Germinal center (tissue), 1 donor: ENCODE results near the gene UBR4.
"Not testable (repeated sequence)": the region's sequence is repeated elsewhere in the genome, so short reads cannot be mapped to it uniquely, and the experiment has no call there.

Source experiments
- DNase-seq: peaks from one replicate; pipeline ENCODE4 v3.0.0; 2012; ENCODE audit warnings: mixed read lengths, low spot score

UBR4 gene

DNA sequence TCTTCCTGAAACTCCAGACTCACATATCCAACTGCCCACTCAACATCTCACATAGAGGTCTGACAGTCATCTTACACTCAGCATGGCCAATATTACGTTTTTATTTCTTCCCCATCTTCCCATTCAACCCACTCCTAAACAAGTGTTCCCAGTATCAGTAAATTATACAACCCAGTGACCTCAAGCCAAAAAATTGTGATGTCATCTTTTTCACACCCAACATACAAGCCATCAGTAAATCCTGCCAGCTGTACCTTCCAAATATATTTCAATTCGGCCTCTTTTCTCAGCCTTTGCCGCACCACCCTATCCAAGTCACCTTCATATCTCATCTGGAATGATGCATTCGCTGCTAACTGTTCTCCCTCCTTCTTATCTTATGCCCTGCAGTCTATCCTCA is 19.6 kb downstream of the UBR4 start:
- DNase-seq, result no peak

DNA sequence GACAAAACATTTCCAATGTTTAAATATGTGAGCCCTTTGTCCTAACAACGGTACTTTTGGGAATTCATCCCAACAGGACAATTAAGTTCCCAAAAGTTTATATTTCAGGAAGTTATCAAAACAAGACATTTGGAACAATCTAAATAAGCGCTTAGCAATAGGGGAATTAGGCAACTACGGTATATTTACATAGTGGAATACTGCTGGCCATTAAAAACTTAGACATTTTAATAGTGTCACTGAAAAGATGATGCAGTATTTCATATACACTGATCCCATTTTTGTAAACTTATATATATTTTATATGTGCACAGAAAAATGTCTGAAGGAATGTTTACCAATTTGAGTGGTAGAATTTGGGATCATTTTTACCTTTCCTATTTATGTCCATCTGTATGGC is 20.8 kb downstream of the UBR4 start:
- no peak for DNase-seq

DNA sequence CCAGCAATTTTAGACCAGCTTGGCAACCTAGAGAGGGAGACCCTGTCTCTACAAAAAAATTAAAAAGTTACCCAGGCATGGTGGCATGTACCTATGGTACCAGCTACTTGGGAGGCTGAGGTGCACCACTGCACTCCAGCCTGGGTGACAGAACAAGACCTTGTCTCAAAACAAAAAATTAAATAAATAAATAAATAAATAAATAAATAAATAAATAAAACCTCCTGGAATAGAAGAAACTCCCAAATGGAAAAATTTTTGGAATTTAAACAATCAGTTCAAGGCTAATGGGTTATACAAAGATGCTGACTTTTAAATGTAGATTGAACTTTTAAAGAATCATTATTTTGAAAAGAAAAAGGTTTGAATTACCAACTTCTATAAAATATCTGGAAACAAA is 22.2 kb downstream of the UBR4 start:
- DNase-seq, result no peak

DNA sequence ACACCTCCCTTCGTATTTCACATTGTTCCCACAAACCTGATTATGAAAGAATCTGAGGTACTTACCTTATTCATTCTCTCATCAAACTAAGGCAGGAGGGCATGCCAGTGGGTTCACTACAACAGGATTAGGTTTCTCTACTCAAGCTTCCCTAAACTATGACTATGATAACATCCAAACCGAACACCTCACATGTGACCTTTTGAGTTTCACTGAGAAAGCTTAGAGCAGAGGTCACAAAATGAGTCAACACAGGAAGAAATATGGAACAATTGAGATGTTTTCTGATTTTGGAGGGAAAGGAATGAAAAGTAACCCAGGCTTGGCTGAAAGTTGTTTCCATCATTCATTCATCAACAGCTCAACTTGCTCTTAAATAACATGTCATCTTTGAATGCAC is 24.1 kb downstream of the UBR4 start:
- DNase-seq, result no peak

DNA sequence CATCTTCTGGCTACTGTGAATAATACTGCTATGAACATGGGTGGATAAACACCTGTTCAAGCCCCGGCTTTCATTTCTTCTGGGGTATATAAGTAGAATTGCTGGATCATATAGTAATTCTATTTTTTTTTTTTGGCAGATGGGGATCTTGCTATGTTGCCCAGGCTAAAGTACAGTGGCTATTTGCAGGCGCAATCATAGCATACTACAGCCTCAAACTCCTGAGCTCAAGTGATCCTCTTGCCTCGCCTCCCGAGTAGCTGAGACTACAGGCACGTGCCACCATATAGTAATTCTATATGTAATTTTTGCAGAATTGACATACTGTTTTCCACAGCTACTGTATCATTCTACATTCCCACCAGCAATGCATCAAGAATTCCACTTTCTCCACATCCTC is 27.8 kb downstream of the UBR4 start:
- DNase-seq, result no peak

DNA sequence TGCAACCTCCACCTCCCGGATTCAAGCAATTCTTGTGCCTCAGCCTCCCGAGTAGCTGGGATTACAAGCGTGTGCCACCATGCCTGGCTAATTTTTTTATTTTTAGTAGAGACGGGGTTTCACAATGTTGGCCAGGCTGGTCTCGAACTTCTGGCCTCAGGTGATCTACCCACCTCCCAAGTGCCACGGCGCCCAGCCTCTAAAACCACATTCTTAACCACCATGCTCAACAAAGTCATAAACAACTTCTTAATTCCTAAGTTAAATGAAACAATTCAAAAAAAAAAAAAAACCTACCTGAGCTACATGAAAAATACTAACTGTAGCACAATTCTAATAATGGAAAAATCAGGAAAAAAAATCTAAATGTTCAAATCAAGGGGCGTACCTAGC is 29.8 kb downstream of the UBR4 start:
- not testable (repeated sequence) for DNase-seq

DNA sequence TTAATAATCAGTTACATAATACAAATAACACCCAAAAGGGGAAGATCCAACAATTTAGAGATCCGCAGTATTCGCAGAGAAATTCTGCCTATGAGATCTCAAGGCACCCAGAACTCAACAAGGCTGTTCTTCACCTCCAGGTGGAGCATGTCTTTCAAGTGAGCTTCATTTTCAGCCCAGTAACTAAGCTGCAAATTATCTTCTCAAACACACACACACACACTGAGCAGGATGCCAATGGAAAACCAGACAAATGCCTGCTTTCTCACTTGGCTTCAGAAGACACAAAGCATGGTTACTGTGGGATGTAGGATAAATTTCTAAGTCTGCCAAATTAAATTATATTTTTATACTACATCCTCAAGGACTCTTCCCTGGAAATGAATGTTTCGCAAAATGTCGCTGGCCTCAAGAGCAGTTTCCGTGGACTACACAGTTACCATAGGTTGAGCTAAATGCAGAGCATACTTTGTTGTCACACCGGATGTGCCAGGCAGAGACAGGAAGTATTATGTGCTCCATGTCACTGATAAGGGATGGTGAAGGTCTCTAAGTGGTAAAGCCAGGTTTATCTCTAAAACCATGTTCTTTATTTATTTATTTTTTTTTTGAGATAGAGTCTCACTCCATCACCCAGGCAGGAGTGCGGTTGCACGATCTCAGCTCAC is 30.3 kb downstream of the UBR4 start:
- DNase-seq, result no peak

DNA sequence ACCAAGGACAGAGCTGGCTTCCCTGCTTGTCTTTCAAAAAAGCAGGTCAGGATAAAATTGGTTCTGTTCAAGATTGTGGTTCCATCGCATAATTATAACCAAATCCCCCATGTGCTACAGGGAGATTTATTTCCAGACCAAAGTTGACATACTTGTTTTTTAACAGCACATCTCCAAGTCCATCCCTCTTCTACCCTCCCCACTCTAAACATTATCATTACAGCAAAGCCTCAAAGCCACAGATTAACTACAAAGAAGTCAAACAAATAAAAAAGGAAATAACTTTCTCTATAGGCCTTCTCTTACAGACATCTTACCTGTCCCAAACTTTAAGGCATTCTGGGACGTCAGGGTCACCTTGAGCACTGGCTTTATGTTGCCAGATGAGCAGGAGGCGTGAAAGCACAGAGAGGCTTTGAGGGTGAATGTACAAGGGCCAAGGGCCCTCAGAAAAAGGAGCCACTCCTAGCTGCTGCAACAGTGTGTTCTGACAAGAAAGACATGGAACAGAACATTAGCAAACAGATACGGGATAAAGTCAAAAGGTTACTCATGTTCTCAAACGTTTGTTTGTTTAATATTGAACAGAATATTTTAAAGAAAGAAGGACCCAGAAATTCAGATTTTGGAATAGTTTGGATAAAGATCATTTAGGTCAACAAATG is 31.2 kb downstream of the UBR4 start:
- no peak for DNase-seq

DNA sequence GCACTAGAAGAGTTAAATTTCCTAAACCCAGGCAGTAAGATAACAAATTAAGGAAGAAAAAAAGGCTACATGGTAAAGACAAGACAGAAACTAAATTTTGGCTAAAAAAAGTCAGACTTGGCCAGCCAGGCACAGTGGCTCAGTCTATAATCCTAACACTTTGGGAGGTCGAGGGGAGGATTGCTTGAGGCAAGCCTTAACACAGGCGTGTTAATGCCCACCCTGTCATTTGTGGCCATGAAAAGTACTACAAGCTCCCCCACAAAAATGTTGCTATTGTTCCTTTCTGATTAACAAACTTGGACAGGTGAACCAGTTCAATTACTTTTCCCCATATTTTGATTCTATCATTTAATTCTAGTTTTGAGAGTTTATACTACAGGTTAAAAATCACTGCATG is 32.3 kb downstream of the UBR4 start:
- DNase-seq, result no peak

DNA sequence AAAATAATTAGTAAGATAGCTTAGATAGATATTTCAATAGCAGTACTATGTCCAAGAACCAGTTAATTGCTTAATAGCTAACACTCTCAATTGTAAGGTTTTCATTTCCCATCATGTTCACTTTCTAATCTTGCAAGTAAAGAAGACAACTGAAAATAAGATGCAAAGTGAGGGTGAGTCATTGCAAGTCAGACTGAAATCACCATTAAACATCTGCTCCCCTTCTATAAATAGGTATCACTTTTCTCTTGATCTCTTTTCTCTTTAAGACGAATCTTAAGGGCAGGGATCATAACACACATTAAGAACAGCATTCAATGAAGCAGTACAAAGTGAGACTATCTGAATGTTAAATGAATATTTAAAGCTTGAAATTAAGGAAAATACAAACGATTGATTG is 40.4 kb downstream of the UBR4 start:
- DNase-seq, result no peak

DNA sequence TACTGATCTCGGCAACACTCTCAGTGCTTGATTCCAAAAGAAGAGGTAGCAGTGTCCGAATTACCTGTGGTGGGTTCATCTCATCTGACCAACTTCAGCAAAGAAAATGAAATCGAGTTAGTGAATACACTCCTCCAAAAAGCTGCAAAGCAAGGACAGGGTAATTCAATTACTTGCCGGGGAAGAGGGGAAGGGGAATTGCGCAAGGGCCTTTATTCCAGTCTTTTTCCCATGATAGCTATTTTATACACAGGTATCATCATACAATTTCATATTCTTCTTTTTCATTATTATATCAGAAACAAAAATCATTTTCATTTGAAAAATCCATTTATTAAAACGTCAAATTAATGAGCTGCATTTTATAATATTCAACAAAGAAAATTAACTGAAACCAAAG is 42.9 kb downstream of the UBR4 start:
- DNase-seq, result no peak

DNA sequence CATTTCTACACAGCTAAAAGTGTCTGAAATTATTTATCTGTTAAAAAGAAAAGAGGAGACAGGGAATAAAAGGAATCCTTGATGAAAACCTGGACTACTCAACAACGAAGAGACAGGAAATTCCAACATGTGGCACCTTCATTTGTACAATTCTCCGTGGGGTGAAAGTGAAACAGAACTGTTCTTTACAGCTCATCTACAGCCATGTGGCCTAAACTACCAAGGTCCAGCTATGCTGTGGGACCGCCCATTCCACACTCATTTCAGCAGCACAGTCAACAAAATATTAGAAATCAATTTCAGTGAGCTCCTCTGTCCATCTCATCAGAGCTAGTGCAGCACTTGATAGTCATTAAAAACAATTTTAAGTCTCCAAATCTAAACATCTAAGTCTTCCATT is 44.0 kb downstream of the UBR4 start:
- DNase-seq, result no peak

DNA sequence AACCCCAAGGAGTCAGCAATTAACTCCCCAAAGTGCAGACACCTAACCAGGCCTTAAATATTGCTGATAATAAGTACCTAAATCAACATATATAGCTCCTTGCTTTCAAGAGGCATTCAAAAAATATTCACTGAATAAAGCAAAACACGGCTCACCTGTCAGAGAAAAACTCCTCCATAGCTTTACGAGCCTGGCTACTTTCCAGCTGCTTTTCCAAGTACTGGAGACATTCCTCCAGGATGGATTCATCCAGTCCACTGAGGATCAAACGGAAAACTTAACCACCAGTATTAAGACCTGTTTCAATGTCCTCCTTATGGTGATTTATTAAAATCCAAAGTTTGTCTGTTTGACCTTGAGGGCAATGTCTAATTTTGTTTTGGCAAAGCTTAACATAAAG is 44.6 kb downstream of the UBR4 start:
- DNase-seq, result no peak

DNA sequence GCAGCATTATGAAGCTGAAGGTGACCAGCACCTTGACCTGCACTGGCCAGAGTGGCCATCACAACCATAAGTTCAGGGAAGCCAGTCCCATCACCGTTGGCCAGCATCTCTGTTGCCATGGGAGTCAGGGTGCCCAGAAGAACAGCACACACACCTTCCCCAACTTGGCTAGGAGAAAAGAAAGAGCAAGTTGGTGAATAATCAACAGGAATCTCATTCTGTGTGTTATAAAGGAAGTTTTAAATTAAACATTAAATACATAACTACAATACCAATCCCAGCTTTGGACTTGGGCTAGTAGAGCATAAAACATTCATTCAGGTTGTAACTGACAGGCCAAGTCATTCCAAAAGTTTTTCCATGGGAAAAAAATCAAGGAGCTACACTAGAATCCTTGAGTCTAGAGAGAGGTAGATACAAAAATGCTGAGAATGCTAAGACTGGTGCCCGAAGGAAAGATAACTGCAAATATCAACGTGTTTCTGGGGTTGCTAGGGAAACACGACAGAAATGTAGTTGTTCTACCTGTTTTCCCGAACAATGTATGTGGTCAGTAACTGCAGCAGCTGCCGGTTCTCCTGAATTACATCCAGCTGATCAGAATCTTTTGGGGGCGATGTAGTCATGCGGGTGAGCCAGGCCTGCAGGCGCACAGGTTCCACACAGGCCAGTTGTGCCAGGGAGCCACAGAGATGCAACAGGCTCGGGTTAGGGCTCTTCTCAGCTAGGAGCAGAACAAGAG is 45.6 kb downstream of the UBR4 start:
- no peak for DNase-seq

DNA sequence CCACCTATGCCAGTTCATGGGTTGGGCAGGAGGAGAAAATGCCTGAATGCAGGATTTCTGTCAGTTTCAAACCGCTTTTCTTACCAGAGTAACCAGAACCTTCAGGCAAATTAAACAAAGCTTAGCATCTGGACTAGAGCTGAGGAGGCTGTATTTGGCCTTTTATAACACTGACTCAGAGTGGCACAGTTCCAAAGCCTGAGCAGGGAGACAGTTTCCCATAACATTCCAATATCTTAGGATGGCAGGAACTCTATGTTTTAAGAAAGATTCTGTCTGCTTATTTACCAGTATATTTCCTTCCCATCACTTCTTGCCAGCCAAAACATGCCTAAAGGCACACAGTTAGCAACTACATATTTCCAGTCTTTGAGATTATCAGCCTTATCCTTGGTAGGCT is 46.8 kb downstream of the UBR4 start:
- DNase-seq, result no peak

DNA sequence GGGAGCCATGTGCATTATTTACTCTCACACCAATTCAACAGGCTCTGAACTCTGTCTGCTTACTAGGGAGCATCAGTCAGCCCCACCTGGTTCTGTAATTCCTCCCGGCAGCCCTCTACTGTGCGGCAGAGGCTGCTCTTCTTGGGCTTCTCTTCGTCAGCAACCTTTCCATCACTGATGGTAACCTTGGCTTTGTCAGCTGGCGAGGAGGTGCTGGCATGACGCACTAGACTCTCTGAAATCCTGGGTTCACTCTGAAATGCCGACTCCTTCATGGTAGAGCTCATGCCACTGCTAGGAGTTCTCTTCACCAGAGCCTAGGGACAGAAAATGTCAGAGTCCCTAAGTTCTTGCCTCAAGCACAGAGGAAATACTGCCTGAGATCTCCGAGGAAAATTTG is 49.2 kb downstream of the UBR4 start:
- no peak for DNase-seq

DNA sequence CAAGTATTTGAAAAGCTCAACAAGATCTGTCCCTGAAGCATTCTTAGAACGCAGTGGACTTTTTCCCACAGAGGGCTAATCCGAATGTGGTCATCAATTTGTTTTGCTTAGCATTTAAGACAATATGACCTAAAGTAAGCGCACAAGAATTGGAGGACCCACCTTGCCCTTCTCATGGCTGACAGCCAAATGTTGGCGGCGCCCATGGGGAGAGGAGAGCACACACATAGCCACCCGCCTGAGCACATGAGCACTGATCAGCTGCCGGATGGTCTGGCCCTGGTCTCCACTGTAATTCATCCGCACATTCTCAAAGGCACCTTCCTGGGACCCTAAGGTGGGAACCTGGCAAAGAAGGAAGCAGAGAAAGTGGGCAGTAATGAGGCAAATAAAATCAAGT is 52.4 kb downstream of the UBR4 start:
- DNase-seq, result no peak

DNA sequence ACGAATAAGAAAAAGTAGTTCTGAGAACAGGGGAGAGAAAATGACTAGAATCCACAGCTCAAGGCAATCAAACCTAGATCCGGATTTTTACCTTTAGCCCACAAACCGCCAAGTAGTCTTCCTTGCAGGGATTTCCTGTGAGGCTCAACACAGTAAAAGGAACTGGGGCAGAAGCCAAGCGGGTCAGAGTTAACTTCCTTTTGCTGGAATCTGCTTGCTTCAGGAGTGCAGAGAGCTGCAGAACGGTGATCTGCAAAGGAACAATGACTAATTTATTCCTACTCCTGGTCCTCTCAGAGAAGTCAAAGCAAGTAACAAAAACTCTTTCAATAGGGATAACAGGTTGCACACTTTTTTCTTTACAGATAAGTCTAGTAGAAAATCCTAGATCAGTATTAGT is 53.4 kb downstream of the UBR4 start:
- DNase-seq, result no peak

DNA sequence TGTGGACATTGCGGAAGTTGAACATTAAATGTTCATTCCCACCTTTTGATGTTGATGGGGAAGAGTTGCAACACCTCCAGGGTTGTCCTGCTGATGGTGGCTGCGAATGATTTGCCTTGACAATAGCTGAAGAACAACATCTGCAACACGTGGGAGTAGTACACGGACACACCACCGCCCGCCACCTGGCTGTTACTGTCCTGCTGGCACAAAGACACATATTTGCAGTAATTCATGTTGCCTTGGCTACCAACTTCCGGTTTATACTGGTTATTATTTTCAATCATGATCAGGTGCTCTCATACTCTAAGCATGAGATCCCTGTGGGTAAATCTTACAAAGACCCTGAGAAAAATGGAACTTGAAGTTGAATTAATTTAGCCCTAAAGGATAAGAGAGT is 55.2 kb downstream of the UBR4 start:
- no peak for DNase-seq

DNA sequence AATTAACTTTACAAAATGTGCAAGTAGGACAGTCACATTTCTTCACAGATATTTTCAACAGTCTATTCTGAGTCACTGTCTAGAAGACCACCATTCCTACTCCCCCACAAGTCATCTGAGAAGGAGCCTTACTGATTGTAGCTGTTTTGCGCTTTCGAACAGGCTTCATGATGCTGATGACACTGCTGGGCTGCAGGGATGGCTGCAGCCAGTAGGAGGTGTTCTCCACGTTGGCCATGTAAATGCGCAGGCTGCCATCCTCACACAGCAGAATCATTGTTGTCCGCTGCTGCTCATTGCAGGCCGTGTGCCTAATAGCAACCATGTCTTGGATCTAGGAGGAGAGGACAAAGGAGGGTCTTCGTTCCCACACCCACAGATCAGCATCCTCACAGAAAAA is 56.9 kb downstream of the UBR4 start:
- no peak for DNase-seq

DNA sequence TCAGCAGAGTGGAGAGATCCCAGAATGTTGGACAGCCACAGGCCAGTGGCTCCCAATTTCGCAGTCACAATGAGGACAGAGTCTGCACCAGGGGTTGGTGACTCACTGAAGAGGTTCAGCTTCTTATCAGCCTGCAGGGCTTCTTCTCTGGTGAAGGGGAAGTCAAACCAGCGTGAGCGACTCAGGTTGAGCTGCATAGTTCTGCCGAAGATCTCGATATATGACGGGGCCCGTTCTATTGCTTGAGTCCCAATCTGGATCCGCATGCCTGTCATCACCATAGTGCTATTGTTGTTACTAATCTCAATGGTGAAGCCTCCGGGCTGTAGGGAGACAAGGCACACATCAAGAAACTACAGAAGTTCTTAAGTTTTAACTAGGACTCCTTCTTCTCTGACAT is 58.5 kb downstream of the UBR4 start:
- no peak for DNase-seq

DNA sequence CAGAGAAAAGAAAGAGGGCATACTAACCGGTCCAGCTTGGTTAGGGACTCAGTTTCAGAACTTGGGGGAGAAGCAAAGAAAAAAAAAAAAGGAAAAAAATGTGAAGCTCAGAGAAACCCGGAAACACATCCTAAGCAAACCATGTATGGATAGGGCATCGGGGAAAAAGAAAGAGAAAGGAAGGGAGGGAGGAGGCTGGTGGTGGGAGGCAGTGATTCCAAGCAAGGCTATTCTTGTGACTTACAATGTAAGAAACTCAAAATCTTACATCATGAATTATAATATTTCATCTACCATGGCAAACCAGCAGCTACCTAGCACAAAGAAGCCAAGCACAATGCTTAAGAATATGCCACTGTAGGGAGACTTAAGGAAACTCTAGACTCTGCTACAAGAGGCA is 60.3 kb downstream of the UBR4 start:
- no peak for DNase-seq

DNA sequence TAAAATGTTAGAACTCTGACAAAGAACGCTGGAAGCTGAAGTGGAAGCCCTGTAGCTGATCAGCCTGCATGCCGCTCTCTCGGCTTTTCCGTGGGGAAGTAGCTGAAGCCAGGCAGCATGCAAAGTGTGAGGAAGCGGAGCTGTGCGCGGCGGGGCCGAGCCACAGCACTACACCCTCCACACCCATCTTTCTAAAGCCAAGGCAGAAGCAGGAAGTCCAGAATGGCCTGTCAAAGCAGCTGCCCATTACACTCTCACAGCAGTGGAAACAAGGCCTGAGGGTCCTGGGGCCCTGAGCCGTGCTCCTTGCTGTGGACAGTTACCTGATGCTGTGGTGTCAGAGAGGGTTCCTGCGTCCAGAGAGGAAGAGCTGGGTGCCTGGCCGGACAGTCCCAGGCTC is 69.6 kb downstream of the UBR4 start:
- DNase-seq, result no peak

DNA sequence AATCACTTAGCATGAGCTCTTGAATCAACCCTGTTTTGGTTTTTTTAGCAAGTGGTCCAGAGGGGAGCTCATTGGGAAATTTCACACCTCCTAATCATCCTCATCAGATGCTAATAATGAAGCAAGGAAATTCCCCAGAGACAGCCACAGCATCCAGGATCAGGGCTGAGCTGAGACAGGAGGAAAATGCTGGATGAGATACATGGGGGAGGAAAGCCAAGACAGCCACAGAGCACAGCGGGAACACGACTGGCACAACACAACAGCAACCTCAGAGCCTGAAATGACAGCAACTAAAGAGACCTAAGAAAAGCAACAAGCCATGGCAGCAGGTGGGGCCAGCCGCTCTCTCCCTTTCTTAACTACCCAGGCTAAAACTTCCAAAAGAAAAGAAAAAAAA is 70.4 kb downstream of the UBR4 start:
- DNase-seq, result no peak
